ENCODE data around the gene CCDC174.

Gene CCDC174

DNA sequence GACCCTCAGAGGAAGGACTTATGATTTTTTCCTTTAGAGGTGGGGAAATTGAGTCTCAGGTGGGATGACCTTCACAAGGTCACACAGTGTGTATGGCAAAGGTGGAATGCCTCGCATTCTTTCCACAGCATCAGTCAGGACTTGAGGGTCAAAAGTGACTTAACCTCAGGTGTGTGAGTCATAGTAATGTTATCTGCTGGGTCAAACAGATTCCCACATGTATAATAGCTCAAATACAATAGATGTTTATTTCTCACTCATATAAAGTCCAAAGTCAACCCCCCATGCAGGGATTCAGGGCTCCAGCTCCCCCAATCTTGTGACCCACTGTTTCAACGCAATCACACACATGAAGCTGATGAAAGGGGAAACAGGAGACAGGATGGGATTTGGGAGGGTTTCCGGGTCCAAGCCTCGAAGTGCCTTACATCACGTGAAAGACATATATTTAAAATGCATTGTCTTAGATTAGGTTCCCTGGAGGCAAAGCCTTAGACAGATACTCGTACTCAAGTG is 34.0 kb upstream of the CCDC174 start:
- Histone ChIP-seq H3K27ac (ENCODE audit: low read depth, low read length, poor library complexity, severe bottlenecking) (no peak overlapping the region), H3K27me3 (ENCODE audit: insufficient read depth, low read length) (peaks cover 12% of the 10 kb centered on the region; the same call in 1 of the 2 replicates), H3K4me1 (ENCODE audit: insufficient read depth, low read length, severe bottlenecking) (no peaks in the 10 kb centered on the region), H3K9me3 (ENCODE audit: low read length) (no peaks in the 10 kb centered on the region), H3K9ac (ENCODE audit: low read length) (no peak overlapping the region), H4K20me1 (ENCODE audit: insufficient read depth, low read length) (no peaks in the 10 kb centered on the region), H3K4me2 (ENCODE audit: low read length) (no peak overlapping the region), H3F3A (ENCODE audit: insufficient read depth, low read length) (no peaks in the 10 kb centered on the region), H3K4me3 (ENCODE audit: low read depth, low read length, poor library complexity, severe bottlenecking) (no peak overlapping the region), H3K9me2 (ENCODE audit: low read depth, low read length) (no peaks in the 10 kb centered on the region), H2AFZ (ENCODE audit: low read length) (no peak overlapping the region), H3K36me3 (ENCODE audit: insufficient read depth, low read length) (no peaks in the 10 kb centered on the region), H3K79me2 (ENCODE audit: insufficient read depth, low read length) (no peaks in the 10 kb centered on the region)
- TF ChIP-seq CTCF (IDR thresholded peaks at IDR 0.05; ENCODE audit: low read length) (no peak), EZH2 (IDR thresholded peaks at IDR 0.05; ENCODE audit: borderline replicate concordance, low read length) (no peak)

DNA sequence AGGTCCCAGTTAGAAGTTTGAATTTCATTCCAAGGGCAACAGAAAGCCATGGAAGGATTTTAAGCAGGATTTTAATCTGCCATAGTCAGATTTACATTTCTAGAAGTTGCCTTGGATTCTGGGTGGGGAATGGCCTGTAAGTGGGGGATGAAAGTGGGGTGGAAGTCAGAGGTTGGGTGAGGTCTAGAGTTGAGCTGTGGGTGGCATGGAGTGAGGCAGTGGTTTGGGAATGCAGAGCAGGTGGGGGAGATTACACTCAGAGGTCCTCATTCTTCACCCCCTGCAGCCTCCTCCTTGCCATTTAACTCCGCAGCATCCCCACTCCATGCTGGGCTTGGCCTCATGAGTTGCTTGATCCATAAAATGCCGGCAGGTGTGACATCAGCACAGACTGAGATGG is 32.0 kb upstream of the CCDC174 start:
- no peak overlapping the region for H2AFZ ChIP-seq (ENCODE audit: low read length)
- H3K4me2 ChIP-seq (ENCODE audit: low read length): no peak overlapping the region
- H4K20me1 ChIP-seq (ENCODE audit: insufficient read depth, low read length): no peaks in the 10 kb centered on the region
- no peaks in the 10 kb centered on the region for H3K79me2 ChIP-seq (ENCODE audit: insufficient read depth, low read length)
- no peaks in the 10 kb centered on the region for H3K36me3 ChIP-seq (ENCODE audit: insufficient read depth, low read length)
- no peak overlapping the region for H3K4me3 ChIP-seq (ENCODE audit: low read depth, low read length, poor library complexity, severe bottlenecking)
- H3K9ac ChIP-seq (ENCODE audit: low read length): no peak overlapping the region
- H3K9me2 ChIP-seq (ENCODE audit: low read depth, low read length): no peaks in the 10 kb centered on the region
- peaks cover 16% of the 10 kb centered on the region; the same call in 1 of the 2 replicates for H3K27me3 ChIP-seq (ENCODE audit: insufficient read depth, low read length)
- H3K9me3 ChIP-seq (ENCODE audit: low read length): no peaks in the 10 kb centered on the region
- no peak overlapping the region for H3K27ac ChIP-seq (ENCODE audit: low read depth, low read length, poor library complexity, severe bottlenecking)
- TF ChIP-seq EZH2 (IDR thresholded peaks at IDR 0.05; ENCODE audit: borderline replicate concordance, low read length) (no peak), CTCF (IDR thresholded peaks at IDR 0.05; ENCODE audit: low read length) (no peak)
- no peaks in the 10 kb centered on the region for H3F3A ChIP-seq (ENCODE audit: insufficient read depth, low read length)
- no peaks in the 10 kb centered on the region for H3K4me1 ChIP-seq (ENCODE audit: insufficient read depth, low read length, severe bottlenecking)

DNA sequence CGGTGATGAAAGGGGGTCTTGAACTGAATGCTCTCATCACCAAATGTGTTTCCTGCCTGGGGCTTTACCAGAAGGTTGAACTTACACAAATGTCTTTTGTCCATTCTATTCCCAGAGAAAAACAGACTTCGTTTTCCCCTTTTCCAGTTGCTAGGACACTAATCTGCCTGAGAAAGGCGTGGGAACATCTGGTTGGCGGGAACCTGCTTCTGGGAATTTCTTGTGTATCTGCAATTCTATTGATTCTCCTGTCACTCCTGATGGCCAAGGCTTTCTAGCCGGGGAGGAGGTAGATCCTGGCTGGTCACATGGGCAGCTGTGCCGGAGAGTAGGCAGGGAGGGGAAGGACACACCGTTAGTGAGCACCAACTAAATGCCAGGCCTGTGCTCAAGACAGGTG is 31.1 kb upstream of the CCDC174 start:
- Histone ChIP-seq H3F3A (ENCODE audit: insufficient read depth, low read length) (no peaks in the 10 kb centered on the region), H3K4me1 (ENCODE audit: insufficient read depth, low read length, severe bottlenecking) (no peaks in the 10 kb centered on the region), H2AFZ (ENCODE audit: low read length) (no peak overlapping the region), H3K4me2 (ENCODE audit: low read length) (no peak overlapping the region), H3K36me3 (ENCODE audit: insufficient read depth, low read length) (no peaks in the 10 kb centered on the region), H3K79me2 (ENCODE audit: insufficient read depth, low read length) (no peaks in the 10 kb centered on the region), H4K20me1 (ENCODE audit: insufficient read depth, low read length) (no peaks in the 10 kb centered on the region), H3K27ac (ENCODE audit: low read depth, low read length, poor library complexity, severe bottlenecking) (no peak overlapping the region), H3K27me3 (ENCODE audit: insufficient read depth, low read length) (peaks cover 16% of the 10 kb centered on the region; the same call in 1 of the 2 replicates), H3K9me3 (ENCODE audit: low read length) (no peaks in the 10 kb centered on the region), H3K9ac (ENCODE audit: low read length) (no peak overlapping the region), H3K9me2 (ENCODE audit: low read depth, low read length) (no peaks in the 10 kb centered on the region), H3K4me3 (ENCODE audit: low read depth, low read length, poor library complexity, severe bottlenecking) (no peak overlapping the region)
- TF ChIP-seq EZH2 (IDR thresholded peaks at IDR 0.05; ENCODE audit: borderline replicate concordance, low read length) (no peak), CTCF (IDR thresholded peaks at IDR 0.05; ENCODE audit: low read length) (no peak)
